Sciatic nerve (tissue), 2 donors: ENCODE results near the gene HPSE2. TPM values are rescaled to one million over a fixed set of nuclear protein-coding genes. Genes with fewer than 3 reads are reported as not detected.
"Not testable (repeated sequence)": the region's sequence is repeated elsewhere in the genome, so short reads cannot be mapped to it uniquely, and the experiment has no call there.

ENCODE experiments used
- ATAC-seq: fragments of 200-7000 bp; cut with Tn5 transposase; one replicate; pipeline ENCODE4 v1.9.1; 2020; ENCODE audit warnings: mild to moderate bottlenecking, moderate library complexity
- DNase-seq: peaks from one replicate; pipeline ENCODE4 v3.0.0-alpha.2; 2020; ENCODE audit warnings: low spot score
- intact Hi-C: fragments of 100-400 bp; cut with DNase I; formaldehyde crosslinking; loops from one replicate; pipeline ENCODE4 v1.14.2; 2022
- total RNA-seq: library from RNA; stranded (reverse); fragmentation: NEBNext Ultra II Directional; extraction: Animal tissue kit (Norgen Biotek cat#: 25700); gene quantifications from one replicate; pipeline ENCODE4 v1.2.1, GENCODE V29; 2021
- donor health status: DM: no; HTN: no; CAD: no.
- donor health status: DM: no; HTN: no; CAD: no.

The HPSE2 gene
- total RNA-seq, 1 donor from 2014 or later: 1.7 TPM

DNA sequence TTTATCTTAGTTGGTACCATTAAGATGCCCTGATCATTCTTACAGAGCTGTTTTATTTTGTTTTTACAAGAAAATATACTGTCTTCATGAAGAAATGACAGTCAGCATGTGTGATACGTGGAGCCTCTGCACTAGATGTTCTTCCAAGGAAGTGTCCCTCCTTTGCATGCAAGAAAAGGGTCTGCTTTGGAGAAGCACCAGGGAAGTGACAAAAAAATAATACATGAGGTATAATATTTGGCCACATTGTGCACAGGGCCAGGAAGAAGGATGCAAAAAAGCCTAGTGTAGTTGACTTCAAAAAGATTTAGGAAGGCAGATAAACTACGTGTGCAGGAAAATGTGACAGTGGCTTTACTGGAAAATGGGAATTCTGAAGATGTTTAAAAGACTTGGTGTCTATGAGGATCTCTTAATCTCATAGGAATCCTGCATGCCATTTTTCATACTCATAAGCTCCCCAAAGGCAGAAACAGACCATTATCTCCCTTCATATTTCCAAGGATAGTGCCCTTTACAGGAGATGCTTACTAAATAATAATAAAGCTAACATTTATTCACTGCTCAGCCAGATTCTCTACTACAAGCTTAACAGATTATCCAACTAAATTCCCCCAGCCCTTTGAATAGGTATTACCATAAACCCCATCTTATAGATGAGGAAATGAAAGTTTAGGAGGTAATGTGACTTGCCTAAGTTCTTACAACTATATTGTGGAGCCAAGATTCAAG lies 284.2 kb downstream of the HPSE2 start:
- ATAC-seq (no peak), DNase-seq (no peak)
- intact Hi-C loops: no loop called here

DNA sequence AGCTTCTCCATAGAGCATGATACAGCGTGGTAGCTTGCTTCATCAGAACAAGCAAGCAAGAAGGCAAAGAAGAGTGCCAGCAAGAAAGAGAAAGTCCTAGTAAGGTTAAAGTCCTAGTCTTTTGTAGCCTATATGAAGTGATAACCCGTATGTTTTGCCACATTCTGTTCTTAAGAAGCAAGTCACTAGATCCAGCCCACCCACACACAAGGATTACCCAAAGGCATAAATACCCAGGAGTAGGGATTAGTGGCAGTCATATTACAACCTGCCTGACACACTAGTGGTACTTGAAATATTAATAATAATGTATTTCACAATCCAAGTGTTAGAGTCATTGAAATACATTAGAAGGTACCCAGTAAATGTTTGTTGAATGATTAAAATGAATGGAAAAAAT lies 285.5 kb downstream of the HPSE2 start:
- intact Hi-C loops: no loop called here
- ATAC-seq (no peak), DNase-seq (no peak)

DNA sequence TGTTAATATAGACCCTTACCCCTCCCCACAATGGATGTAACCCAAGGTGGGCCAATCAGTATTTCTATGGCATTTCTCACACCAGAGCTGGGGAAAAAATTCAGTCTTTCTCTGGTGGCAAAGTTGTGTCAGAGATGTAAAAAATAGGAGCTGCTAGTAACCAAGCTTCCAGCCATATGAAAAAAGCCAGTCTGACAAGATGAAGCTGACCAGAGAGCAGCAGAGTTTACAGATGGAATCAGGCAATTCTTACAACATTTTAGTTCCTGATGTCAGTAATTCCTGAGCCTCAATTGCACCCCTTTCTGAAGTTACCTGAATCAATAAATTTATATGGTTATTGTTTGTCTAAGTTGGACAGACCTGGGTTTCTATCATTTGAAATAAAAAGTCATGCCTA lies 286.3 kb downstream of the HPSE2 start:
- DNase-seq (no peak), ATAC-seq (no peak)
- intact Hi-C loops: no loop called here

DNA sequence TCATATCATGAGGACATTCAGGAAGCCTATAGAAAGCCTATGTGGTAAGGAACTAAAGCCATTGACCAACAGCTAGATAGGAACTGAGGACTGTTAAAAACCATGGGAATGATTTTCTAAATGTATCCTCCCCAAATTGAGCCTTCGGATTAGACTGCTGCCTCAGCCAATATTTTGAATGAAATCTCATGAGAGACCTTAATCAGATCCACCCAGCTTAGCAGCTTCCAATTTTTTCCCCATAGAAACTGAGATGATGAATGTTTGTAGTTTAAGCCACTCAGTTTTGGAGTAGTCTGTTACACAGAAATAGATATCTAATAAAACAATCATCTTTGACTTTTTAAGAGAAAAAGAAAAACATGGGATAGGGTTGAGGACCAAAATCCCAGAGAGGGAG lies 292.0 kb downstream of the HPSE2 start:
- ATAC-seq: no peak
- DNase-seq: no peak
- intact Hi-C loops: no loop called here

DNA sequence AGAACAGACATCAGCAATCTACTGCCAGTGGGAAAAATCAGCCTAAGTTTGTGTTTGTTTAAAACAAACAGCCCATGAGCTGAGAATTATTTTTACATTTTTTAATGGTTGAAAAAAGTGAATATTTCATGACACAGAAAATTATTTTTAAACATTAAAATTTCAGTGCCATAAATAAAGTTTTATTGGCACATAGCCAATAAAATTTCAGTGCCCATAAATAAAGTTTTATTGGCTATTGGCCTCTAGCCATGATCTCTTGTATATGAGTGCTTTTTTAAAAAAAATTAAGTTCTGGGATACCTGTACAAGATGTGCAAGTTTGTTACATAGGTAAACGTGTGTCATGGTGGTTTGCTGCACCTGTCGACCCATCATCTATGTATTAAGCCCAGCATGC lies 305.9 kb downstream of the HPSE2 start:
- intact Hi-C loops: no loop called here
- ATAC-seq (no peak), DNase-seq (no peak)

DNA sequence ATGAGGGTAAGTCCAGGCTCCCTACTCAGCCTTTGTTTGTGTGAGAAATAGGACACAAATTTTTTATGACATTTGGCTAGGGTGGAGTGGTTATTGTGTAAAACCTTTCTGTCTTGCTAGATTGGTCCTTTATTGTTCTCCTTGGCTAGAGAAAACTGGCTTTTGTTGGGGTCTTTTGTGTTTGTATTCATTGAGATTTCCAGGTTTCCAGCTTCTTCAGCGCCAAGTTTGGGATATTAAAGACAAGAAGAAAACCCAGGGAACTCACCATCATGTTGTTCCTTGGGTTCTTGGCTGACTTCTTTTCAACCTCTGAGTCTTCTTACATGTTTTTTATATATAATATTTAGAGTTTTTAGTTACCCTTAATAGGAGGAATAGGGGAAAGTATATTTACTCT lies 310.0 kb downstream of the HPSE2 start:
- DNase-seq (no peak), ATAC-seq (no peak)
- intact Hi-C loops: no loop called here

DNA sequence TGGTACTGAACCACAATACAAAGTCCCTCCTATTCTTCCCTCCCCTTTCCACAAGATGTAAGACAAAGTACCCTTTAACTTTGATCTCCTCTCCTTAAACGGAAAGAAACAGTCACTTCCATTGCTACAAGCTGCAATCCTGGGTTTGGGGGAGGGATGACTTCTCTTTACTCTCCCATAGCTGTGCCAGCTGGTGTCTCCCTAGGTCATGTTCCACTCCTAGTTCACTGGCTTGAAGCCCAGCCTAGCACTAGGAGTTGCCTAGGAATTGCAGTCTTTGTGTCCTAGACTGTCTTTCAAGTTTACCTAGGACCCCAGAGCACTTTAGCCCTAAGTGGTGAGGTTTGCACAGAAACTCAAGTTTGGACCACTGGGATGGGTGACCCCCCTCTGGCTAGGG lies 311.1 kb downstream of the HPSE2 start:
- ATAC-seq (no peak), DNase-seq (no peak)
- intact Hi-C loops: no loop called here

DNA sequence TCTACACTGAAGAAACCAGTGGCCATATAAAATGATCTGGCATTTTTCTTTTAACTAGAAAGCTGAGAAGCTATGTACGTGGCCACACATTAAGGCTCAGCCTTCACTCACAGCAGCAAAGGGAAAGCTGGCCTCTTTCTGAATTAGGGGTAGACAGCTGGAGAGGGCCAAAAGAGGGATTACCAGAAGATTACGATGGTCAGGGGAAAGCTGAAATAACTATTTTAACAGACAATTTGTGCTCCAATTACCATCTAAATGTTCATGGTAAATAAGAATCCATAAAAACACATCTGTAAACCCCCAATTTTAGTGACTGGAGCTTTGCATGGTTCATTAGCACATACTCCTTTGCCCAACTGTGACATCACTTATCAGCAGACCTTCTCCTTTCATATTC lies 314.3 kb downstream of the HPSE2 start:
- DNase-seq (no peak), ATAC-seq (no peak)
- intact Hi-C loops: no loop called here

DNA sequence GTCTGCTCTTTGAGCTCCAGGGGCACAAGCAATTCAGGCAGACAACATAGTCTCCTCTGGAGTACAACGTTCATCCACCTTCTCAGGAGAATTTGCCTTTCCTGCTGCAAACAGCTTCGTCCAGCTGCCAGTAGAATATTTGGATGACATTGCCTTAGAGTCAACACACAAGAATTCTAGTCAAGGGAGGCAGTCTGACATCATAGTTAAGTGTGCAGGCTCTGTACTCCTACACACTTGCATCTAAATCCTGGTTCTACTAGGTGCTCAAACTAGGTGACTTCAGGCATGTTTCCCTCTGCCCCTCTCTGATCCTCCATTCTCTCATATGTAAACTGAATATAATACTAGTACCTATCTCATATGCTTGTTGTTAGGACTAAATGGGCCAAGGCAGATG lies 314.8 kb downstream of the HPSE2 start:
- ATAC-seq: no peak
- DNase-seq: no peak
- intact Hi-C loops: no loop called here

DNA sequence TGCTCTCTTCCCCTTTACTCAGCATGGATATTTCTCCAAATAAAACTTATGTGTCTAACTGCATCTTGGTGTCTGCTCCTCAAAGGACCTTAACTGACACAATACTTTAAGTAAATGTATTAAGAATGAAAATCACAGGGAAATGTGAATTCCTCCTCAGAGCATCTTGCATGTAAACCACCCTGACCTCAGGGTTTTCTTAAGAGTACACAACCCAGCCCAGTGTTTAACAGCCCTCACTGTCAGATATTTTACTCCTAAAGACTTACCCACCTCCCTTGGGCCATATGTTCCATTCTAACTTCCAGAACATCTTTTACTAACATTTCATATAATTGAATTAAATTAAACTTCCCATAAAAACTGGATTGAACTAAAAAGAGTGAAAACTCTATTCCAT lies 315.3 kb downstream of the HPSE2 start:
- no peak for ATAC-seq
- DNase-seq: no peak
- intact Hi-C loops: no loop called here

DNA sequence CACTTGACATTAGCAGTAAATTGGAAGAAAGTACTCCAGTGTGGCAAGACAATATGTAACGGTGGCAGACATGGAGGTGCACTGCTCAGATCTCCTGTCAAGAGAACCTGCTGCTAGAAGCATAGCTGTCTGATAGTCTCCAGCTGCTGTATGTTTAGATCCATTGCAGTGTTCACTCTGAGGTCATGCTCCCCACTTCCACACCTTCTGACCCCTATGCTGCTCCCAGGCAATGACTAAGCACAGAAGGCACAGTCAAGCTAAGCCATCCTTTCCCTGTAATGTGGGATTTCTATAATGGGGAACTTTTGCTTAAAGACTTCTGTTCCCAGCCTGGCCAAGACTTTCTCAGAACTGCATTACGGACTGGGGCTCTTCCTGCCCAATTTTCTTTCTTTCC lies 315.8 kb downstream of the HPSE2 start:
- intact Hi-C loops: no loop called here
- DNase-seq (no peak), ATAC-seq (no peak)

DNA sequence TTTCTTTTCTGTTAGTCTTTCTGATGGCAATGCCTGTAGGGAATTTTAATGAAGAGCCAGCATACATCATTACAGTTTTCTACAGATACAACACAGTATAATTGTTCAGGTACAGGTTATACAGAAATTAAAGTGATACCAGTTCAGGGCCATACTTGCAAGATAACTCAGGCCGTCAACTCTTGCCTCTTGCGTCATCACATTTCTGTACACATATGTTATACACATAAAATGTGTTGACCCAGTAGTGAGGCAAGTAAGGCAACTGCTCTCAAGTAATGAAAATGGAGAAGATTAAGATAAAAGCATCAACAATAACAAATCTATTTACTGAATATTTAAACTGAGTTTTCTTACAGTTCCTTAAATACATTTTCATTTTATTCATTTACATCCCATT lies 317.8 kb downstream of the HPSE2 start:
- ATAC-seq (no peak), DNase-seq (no peak)
- intact Hi-C loops: no loop called here

DNA sequence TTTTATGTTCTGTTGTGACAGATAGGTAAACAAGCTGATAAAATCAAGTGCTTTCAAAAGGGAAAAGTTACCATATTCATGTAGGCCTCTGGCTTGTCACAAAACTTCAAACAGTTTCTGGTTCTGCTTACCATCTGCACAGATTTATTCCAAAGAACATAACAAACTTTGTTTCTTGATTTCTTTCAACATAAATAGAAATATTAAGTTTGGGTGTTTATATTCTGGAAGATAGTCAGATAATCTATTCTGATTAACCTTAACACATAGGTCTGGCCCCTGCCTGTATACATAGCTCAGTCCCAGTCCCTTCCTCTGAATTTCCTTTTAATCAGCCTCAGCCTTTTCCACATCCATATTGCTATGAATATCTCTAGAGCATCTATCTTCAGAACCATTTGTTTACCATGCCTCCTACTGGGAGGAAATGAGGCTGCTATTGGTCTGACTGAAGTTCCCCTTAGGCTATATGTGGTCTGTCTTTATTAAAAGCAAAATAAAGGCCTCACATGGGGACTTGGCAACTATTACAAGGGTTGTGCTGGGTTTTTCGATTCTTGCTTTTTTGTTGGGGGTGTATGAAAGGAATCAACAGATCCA lies 319.0 kb downstream of the HPSE2 start:
- ATAC-seq (no peak), DNase-seq (no peak)
- intact Hi-C loops: no loop called here

DNA sequence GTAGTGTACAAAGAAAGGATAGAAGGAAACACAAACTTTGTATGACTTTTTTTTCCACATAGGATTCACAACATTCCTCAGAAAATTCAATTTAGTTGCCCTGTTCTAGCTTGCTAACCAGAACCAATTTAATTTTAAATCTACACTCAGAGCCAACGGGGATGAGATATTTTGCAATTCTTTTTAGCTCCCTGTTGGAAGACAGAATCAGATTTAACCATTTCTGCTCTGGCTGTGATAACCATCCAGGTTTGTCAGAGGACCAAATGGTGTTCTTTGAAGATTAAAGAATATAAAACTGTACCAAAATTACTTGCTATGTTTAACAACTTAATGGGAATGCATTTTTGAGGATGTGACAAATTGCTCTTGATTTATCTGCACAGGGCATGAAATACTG lies 319.7 kb downstream of the HPSE2 start:
- ATAC-seq (no peak), DNase-seq (no peak)
- intact Hi-C loops: no loop called here

DNA sequence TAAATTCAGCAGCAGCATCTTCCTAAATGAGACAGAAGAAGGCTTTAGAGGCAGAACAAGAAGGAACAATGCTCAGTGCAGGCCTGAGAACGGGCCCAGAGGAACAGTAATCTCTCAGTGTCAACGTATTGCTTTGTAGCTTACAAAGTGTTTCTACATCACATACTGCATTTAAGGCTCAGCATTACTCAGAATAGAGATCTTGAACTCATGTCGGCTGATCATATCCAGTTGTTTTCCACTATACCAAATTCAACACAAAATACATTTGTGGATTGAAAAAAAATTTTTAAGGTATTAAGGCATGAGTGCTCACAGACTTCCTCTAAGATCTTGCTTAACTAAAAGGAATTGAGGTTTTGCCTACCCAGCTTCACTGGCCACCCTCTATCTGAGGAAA lies 325.1 kb downstream of the HPSE2 start:
- DNase-seq (no peak), ATAC-seq (no peak)
- intact Hi-C loops: no loop called here

DNA sequence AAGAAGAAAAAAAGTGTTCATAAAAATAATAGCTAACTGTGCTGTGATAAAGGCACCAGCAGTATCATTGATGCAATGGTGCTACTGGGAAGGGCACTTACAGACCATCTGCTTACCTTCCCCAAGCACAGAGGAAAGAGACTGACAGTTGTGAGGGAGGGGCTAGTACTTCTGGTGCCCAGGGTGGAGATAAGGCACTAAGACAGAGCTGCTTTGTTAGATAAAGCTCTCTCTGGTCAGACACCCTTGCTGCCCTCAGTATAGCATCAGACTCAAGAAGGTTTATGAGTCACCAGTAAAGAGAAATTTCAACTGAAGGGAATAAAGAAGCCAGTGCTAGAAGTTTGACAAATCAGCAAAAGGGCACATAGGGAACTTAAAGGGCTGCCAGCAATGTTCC lies 325.6 kb downstream of the HPSE2 start:
- ATAC-seq (no peak), DNase-seq (no peak)
- intact Hi-C loops: no loop called here

DNA sequence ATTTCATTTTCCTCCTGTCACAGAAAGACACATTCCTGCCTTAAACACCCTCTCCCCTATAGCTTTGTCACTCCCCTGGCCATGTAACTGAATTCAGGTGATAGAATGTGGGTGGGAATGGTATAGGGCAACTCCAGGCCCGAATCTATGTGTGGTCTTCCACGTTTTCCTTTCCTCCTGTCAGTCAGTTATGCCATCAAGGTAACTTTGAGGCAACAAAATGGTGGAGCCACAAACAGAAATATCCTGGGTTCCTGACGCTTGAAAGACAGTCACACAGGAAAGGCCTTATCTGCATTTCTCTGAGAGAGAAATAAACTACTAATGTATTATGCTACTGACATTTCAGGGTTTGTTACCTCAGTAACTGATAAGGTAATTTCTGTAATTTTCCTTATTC lies 326.8 kb downstream of the HPSE2 start:
- ATAC-seq (no peak), DNase-seq (no peak)
- intact Hi-C loops: no loop called here

DNA sequence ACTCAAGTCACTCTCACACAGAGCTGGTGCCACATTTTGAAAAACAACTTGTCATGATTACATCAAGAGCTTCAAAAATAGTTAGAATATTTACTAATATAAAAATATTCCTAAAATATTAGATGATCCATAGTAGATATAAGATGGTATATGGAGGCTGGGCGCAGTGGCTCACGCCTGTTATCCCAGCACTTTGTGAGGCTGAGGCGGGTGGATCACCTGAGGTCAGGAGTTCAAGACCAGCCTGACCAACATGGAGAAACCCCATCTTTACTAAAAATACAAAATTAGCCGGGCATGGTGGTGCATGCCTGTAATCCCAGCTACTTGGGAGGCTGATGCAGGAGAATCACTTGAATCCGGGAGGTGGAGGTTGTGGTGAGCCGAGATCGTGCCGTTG lies 327.4 kb downstream of the HPSE2 start:
- DNase-seq, intact Hi-C loops, ATAC-seq: not testable (repeated sequence)

DNA sequence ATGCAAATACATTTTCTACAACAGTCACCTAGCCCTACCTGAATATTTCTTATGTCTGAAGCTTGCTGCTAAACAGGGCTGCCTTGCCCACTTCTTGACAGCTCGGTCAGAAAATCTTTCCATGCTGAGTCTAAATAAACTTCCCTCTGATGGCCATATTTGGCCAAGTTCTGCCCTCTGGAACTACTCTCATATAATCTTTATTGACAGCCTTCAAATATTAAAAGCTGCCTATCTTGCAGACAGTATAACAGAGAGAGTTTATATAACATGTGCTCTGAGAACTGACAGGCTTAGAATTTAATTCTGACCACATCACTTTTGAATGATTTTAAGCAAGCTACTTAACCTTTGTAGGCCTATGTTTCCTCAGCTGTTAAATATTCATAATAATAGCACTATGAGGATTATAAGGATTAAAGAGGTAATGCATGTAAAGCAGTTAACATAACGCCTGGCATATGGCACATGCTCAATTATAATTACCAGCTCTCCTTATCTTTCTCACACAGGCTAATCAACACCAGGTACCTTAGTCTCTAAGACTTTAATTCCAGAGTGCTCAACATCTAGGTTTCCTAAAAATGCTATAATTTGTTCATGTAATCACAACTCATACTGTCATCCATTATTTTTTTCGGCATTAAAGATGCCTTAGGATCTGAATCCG lies 334.1 kb downstream of the HPSE2 start:
- intact Hi-C loops: no loop called here
- no peak for ATAC-seq
- DNase-seq: no peak

DNA sequence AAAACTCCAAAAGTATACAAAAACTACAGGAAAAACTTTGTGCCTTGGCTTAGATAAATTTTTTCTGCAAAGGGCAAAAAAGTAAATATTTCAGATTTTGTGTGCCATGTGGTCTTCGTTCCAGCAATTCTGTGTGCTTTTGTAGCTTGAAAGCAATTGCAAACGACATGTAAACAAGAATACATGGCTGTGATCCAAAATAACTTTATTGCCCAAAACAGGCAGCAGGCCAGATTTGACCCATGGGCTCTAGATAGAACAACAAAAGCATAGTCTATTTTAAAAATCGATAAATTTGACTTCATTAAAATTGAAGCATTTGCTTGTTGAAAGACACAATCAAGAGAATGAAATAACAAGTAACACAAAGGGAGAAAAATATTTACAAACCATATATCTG lies 336.6 kb downstream of the HPSE2 start:
- DNase-seq (no peak), ATAC-seq (no peak)
- intact Hi-C loops: no loop called here

DNA sequence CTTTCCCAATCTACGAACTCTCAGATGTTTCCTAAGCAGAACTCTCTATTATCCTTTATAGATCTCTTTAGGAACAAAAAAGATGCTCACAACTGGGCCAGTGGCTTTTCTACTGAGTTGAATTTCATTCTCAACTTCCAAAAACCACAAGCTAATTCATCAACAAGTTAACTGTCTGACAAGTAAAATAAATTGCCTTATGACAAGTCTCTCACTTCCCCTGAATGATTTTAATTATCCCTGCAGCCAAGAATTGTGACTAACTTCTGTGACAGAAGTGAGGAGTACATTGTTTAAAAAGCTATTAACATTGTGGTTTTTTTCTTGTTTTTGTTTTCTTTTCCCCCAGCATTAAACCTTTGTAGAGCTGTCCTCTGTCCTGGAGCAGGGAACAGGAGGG lies 343.1 kb downstream of the HPSE2 start:
- no peak for ATAC-seq

More for the DNA sequence above, 343.1 kb downstream of the HPSE2 start:
- no peak for DNase-seq
- intact Hi-C loops: no loop called here
